GM18517 (cell line): ENCODE measurements around the gene HYPK.
A peak's percentile ranks its signal among the peaks of the same experiment; 100 is the strongest.

Experiments used
- ATAC-seq: cut with Tn5 transposase; IDR thresholded peaks from one replicate; pipeline ENCODE4 v1.9.1; 2021; ENCODE audit warnings: mild to moderate bottlenecking, moderate library complexity; ENCODE audit not compliant: unreplicated experiment

Gene HYPK, protein sequence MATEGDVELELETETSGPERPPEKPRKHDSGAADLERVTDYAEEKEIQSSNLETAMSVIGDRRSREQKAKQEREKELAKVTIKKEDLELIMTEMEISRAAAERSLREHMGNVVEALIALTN

DNA sequence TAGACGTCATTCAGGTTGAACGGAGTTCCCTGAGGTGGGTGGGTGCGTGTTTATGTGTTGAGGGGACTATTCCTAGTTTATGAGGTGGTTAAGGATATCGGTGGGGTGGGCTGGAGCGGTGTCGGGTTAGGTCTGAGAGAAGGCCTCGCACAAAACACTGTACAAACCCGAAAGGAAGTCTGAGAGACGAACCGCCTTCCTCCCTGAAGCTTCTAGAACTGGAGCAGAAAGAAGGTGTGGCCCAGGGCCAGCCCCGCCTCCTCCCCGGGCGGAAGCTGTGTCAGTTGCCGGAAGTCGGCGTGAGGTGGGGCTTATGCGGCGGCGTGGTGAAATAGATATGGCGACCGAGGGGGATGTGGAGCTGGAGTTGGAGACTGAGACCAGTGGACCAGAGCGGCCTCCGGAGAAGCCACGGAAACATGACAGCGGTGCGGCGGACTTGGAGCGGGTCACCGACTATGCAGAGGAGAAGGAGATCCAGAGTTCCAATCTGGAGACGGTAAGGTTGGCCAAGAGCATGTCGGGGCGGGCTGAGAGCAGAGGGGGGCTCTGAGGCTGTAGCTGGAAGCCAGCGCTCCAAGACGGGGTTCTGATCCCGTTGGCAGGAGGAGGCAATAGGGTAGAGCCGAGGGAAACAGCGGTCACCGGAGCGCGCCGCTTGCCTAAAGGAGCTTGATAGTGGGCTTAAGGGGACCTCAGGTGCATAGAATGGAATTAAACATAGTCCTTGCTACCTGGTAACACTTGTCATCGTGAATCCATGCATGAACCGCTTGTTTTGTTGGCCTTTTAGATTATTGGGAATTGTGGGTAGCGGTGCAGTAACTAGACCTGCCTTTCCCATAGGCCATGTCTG, at the start of gene HYPK:
HYPK (plus strand) TSS at position 314 of the 856 bp plus-strand sequence; CDS start at position 338, 24 bp downstream.
- peak; percentile 60 for ATAC-seq

DNA sequence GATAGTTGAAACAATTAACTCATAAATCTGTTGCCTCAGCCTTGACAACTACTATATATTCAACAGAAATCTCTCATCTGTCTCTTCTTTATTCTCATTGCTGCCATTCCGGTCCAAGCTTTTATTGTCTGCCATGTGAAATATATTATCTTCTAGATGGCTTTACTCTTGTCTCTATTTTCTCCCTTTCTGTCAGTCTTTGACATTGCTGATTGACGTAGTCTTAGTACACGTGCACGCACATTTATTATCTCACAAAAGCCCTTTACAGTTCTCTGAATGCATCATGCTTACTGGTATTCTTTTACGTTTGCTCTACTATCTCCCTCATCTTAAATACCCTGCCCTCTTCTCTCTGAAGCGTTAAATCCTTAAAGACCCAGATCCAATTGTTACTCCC, 48.5 kb upstream of the HYPK start:
- ATAC-seq: no peak

DNA sequence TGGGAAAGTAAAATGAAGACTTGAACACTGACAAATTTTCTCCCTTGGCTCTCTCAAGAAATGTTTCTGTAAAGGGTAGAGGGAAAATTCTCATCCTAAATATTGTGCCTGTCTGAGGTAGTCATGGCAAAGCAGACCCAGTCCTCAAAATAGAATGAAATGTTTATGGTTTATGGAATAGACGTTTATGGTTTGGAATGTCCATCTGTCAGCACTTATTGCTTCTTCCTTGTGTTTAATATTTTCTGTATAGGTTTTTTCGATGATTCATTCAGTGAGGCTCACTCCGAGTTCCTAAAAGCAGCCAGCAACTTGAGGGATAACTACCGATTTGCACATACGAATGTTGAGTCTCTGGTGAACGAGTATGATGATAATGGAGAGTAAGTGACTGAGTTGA, 37.6 kb upstream of the HYPK start:
- ATAC-seq: no peak

DNA sequence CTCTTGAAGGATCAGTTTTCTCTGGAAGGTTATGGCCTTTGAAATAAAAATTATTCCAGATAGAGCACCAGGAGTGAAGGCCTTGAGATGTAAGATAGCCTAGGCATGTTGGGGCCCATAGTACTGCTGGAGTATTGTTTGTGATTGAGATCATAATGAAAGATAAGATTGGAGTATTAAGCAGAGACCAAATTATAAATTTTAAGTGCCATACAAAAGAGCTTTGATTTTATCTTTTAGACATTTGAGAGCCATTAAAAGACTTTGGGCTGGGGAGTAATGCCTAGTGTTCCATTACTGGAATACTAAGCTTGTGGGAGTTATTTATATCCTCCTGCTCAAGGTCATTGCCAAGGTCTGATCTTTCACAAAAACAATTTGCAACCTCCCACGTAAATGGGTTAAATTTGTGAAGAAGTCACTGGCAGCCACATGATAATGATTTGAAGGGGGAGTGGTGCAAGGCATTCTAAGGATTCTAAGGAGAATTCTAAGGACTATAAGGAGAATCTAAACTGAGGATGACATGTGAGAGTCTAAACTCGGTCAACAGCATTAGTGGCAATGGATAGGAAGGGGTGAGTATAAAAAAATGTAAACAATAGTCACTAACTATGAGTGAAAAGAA, 36.5 kb upstream of the HYPK start:
- ATAC-seq: no peak

DNA sequence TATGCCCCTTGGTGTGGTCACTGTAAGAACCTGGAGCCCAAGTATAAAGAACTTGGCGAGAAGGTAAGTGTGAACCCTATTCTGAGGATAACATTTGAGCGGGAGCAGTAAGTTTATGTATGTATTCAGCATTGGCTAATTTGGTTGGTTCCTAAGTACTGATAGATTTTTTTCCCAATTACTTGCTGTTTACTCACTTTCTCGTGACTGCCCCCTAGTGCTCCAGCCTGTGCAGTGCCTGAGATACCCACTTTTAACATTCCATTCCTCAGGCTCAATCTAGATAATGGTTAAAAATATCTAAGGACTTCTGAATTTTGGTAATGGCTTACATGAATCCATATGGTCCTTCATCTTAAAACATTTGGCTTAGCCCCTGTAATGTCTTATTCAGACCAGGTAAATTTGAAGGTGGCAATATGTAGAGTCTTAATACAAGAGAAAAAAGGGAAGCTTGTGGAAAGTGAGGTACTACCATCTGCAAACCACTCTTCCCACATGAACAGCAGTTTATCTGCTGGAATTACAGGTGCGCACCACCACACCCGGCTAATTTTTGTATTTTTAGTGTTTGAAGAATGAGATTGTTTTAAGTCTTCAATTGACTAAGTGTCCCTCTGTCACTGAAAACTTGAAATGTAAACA, 30.7 kb upstream of the HYPK start:
- ATAC-seq: no peak

DNA sequence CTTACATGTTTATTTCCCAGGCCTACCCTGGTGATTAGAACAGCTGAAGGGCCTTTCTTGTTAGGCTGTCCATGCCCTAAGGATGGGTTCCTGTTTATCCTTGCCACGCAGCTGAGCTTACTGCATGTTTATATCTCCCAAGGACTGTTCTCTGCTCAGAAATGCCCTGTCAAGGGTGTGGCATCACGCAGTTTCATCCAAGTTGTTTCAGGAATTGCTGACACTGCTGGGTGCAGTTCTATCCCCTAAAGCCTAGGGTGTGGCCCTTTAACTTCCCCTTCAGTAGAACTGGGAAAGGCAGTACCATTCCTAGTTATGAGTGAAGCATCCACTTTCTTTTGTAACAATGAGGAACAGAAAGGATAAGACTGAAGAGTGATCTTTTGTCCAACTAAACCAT, 28.6 kb upstream of the HYPK start:
- no peak for ATAC-seq

DNA sequence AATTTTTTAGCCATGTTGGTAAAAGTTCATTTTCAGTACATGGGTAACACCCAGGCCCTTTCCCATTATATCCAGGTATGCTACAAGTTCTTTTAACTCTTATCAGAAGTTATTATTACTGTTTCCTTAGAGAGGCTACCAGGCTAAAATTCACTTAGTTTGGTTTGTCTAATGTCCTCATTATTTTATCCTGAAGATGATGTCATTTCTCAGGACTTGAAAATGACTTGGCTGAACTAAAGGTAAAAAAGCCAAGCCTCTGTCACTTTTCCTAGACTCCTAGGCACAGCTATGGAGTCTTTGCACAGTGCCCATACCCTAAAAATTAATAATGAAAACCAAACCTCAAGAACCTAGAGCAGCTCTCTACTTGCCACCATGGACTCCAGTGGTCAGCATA, 27.8 kb upstream of the HYPK start:
- no peak for ATAC-seq

DNA sequence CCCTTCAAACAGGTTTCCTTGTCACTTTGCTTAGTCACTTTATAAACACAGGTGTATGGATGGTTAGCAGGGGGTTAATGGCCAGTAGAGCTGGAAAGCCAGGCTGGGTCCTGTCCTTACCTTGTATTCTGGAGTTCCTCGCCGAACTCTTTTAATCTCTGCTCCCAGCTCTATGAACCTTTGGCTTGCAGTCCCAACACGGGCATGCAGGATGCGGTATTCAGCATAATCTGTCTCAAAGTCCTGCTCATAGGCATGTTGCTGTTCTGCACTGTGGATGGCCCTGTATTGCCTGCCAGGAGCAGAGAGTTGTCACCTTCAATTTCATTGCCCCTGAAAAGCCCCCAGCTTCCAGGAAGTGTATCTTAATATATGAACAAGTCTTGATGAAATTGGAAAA, 26.3 kb upstream of the HYPK start:
- no peak for ATAC-seq

DNA sequence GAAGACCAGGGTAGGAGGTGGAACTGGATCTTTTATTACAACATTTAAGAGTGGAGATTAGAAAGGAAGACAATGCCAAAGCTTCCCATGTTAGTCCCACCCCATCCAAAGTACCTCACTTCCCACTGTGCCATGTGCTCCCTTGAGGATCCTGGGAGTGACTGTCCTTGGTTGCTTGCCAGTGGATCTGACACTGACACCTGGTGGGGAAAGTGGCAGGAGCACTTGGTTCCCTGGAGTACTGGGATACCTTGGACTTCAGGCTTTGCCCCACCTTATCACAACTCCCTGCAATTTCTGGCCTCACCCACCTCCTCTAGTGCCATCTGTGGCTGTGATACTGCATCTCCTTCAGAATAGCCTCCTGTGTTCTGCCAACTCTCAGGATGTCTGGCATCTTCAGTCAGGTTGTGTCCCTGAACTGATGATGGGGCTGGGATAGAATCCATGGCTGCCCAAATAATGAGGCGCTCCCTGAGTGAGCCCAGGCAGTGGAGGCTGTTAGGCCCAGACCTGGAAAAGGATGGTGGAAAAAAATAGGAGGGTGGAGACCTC, 24.9 kb upstream of the HYPK start:
- ATAC-seq: no peak

DNA sequence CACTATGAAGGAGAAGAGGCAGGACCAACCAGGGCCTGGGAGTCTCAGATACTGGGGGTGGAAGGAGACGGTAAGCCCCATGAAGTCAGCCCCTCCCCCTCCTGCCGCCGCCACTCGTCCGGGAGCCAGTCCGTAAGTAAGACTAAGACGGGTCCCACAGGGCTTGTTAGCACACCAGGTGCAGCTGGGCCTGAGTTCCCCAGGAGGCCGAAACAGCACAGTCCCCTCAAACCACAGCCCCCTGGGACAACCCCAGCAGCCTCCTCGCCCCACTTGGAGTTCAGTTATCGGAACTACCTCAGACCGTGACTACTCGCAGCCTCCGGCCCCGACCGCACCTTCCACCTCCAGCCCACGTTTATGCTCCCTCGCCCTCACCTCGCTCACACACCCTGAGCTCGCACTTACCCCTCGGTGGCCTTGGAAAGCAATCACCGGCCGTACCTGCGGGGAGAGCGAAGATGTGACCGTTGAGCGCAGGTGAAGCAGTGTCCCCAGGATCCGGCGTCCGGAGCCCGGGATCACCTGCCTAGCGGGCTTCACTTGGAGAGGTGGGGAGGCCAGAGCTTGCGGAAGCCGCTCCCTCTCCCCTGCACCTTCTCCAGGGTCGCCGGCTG, 24.2 kb upstream of the HYPK start:
- peak; percentile 55 for ATAC-seq

DNA sequence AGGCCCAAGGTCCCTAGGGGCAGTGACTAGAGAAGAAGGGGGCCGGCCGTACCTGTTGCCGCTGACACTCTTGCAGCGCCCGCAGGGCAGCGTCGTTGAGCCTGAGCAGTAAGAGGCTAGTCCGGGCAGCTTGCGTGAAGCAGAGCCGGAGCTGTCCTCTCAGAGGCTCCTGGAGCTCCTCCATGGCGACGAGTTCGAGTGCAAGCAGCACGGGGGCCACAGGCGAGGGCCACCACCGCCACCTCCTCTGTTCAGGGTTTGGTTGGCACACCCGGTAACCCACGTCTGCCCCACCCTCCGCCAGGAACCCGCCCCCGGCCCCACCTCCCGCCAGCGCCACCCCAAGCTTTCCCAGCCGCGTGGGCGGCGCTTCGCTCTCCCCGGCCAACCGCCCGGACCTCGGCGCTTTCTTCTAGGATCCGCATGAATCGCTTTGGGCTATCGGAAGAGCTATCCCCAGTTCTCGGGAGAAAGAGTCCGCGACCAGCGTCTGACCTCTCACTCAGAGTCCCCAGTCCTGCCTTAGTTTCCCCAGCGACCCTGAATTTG, 23.6 kb upstream of the HYPK start, which contains the start of gene ELL3:
ELL3 (minus strand) TSS at position 249 of the 549 bp plus-strand sequence; CDS start at position 184, 65 bp downstream.
- peak; percentile 26 for ATAC-seq

DNA sequence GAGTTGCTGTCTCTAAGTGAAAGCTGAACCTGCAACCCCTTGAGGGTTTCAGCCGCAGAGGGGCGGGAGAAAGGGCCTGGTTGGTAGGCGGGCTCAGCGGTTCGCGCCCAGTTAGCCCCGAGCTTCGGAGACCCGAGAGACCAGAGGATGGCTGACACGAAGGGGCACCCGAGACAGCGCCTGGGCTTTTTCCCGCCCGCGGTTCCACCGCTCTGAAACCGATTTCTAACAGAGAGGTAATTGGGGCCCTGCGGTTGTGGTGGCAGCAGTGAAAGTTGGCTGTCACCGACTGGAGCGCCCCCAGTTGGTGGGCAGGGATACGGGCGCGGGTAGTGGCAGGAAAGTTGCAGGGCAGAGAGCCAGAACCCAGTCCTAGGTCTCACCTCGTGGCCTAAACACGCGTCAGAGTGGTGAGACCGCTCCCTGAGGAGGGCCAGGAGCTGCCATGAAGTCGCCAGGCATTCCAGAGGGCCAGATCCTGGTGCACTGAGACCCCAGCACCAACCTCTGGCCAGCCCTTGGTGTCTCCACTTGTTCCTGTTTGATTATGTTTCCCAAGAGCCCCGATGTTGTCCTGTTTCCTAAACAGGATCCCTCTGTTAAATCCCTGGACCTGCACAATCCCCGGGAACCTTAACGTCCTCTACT, 23.0 kb upstream of the HYPK start:
- peak; percentile 42 for ATAC-seq

DNA sequence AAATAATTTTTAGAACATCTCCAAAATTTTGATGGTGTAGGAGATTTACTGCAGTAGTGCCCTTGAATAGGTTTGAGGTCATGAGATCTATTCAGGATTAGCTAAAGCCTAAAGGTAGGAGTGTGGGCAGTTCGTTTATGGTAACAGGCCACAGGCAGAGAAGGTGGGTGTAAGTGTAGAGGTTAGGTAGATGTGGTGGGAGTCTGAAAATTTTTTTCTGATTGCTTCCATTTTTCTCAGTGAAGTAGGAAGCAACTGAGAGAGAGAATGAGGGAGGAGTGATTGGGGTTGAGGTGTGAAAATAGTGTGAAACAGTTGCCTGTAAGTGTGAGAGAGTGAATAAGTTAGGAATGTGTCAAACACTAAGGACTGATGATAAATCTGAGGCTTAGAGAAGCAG, 21.4 kb upstream of the HYPK start:
- ATAC-seq: no peak

DNA sequence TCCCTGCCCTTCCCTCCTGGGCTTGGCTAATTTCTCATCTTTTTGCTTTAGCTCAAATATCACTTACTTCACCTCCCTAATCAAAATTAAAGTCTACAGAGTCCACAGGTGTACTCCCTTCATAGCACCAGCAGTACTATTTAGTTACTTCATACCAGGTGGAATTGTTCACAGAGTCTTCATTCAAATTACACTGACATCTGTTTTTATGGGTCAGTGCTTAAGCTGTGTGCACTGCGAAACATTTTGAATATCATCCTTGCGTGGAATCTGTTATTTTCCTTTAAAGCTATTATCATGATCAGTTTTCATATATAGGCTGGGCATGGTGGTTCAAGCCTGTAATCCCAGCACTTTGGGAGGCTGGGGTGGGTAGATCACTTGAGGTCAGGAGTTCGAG, 11.0 kb upstream of the HYPK start:
- no peak for ATAC-seq

DNA sequence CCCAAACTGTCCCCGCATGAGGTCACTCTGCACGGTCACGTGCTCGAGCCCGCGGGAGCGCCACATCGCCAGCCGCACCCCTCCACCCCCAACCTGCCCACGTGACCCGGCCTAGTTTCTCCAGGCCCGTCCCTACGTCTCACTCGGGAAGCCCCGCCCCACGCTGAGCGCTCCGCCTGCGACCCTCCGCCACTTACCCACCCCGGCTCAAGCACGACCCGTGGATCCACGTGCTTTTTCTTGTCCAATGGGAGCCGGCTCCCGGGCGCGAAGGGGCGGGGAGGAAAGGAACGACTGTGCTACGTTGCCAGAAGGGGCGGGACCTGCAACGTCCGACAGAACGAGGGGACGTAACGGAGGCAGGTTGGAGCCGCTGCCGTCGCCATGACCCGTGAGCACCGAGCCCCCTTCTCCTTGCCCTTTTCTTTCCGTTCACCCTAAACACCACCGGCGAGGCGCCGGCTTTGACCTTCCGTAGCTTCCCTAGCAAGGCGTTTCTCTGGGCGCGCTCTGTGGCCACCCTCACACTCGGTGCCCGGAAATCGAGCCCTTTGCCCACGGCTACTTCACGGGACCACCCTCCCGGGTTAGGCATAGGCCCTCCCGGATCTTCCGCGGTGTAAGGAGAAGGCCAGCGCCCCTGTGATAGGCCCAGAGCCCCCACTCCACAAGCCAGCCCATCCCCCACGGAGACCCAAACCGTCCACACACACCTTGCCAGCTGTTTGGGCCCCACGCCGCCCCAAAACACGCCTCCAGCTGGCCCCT, 8.2 kb upstream of the HYPK start, which contains the start of gene SERF2:
SERF2 (plus strand) TSS at position 328 of the 768 bp plus-strand sequence; CDS start at position 385, 57 bp downstream.
- peak; percentile 75 for ATAC-seq

DNA sequence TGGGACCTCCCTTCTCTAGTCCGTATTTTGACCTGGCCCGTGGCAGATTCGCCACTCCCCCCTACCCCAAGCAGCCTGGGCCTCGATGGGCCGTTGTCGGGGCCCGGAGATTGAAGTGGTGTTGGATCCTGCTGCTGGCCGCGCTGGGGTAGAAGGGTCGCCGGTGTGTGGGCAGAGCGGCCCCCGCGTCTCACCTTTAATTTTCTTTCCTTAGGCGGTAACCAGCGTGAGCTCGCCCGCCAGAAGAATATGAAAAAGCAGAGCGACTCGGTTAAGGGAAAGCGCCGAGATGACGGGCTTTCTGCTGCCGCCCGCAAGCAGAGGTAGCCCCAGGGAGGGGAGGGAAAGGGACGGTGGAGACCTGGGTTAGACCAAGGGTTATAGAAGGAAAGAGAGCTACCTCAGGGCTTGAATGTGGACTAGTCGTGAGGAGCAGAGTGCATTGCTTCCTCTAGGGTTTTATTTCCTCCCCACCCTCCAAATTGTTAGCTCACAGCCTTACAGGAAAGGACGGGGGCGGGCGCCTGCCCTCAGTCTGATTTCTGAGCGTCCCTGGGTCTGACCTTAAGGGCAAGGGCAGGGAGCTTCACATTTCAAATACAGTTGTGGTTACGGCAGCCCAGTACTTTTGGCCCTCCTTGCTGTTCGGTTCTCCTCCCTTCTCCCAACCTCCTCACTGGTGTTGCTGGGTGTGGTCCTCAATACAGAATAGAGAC, 7.5 kb upstream of the HYPK start:
- no peak for ATAC-seq

DNA sequence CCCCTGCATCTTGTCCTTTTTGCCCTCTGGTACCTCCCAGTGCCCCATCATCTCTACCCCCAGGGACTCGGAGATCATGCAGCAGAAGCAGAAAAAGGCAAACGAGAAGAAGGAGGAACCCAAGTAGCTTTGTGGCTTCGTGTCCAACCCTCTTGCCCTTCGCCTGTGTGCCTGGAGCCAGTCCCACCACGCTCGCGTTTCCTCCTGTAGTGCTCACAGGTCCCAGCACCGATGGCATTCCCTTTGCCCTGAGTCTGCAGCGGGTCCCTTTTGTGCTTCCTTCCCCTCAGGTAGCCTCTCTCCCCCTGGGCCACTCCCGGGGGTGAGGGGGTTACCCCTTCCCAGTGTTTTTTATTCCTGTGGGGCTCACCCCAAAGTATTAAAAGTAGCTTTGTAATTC, 6.8 kb upstream of the HYPK start:
- no peak for ATAC-seq

DNA sequence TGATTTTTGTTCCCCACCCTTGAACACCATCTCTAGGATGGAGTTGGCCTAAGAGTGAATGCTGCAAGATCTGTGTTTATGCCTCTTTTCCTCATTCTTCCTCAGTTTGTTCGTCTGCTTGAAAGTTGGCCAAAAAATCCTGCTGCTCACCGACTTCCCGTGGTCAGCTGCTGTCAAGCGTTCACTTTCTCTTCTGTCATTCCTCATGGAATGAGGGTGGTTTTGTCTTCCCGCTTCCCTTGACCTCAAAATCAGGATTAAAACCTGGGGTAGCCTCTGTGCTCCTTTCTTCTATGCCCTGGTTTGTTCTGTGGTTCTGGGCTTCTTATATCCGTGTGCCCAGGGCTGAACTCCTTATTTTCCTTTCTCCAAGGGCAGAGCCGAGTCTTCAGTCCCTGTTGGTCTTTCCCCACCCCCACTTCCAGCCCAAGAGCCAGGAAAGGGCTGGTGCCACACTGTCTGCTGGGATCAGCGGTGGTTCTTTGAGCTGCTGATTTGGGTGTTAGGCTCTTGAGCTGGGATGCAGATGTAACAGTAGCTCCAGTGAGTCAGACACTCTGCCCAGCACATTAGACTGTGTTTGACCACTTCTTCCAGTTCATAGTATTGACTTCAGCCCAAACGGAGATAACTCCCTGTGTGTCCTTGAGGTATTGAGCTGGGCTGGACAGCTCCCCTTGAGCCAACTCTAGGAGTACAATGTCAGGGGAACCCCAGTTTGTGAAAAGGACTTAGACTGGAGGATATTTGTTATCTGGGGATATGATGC, 5.9 kb upstream of the HYPK start:
- ATAC-seq: no peak
